Measurements from ENCODE around the gene OXT.
"Not testable (repeated sequence)": the region's sequence is repeated elsewhere in the genome, so short reads cannot be mapped to it uniquely, and the experiment has no call there.

OXT gene

DNA sequence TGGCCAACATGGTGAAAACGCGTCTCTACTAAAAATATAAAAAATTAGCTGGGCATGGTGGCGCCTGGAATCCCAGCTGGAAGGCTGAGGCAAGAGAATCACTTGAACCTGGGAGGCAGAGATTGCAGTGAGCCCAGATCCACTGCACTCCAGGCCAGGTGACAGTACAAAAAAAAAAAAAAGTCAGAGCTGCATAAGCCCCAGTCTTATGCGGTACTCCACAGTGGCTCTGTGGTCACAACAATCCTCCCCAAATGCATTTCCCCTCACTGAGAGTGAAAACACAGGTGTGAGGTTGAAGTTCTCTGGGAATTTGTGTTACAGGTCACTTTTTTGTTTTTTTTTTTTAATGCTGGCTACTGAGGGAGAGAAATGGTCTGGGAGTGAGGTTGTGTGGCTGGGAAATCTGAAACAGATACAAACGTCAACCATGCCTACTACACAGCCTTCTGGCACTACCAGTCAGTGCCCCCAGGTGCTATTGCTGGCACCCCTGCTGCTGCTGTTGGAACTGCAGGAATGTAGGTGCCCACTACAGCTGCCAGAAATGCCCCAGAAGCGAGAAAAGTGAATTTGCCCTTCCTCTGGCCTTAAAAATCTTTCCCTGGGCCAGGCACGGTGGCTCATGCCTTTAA is 19.9 kb upstream of the OXT start:
- DNase-seq (ENCODE audit: low spot score), result no peak

DNA sequence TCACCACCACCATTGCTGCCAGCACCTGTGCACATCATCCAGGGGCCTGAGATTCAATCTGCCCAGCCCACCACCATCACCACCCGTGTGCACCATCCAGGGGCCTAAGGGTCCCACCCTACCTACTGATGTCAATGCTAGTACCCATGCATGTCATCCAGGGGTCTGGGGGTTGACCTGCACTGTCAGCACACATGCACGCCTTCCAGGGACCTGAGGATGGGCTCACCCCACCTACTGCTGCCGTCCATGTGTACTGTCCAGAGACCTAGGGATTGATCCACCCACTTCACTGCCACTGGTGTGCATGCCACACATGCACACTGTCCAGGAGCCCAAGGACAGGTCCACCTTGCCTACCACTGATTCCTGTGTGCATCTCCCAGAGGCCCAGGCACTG is 11.9 kb upstream of the OXT start:
- DNase-seq (ENCODE audit: low spot score), result no peak

DNA sequence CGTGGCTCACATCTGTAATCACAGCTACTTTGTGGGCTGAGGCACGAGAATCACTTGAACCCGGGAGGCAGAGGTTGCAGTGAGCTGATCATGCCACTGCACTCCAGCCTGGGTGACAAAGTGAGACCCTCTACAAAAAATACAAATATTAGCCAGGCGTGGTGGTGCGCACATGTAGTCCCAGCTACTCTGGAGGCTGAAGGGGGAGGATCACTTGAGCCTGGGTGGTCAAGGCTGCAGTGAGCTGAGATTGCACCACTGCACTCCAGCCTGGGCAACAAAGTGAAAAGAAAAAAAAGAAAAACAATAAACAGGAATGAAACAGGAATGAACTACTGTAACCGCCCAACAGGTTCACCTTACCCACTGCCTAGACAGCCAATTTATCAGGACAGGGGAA is 7.3 kb upstream of the OXT start:
- DNase-seq (ENCODE audit: low spot score), result not testable (repeated sequence)

- DNase-seq (ENCODE audit: low spot score), result no peak
Observed at GRCh38 chr20:3067139-3068014, 4.0 kb upstream of the OXT start.

- DNase-seq (ENCODE audit: low spot score), result no peak
Observed at GRCh38 chr20:3068075-3068474, 3.3 kb upstream of the OXT start.

GRCh38 chr20:3068986-3069900 is 2.2 kb upstream of the OXT start:
- no peak for DNase-seq (ENCODE audit: low spot score)

DNA sequence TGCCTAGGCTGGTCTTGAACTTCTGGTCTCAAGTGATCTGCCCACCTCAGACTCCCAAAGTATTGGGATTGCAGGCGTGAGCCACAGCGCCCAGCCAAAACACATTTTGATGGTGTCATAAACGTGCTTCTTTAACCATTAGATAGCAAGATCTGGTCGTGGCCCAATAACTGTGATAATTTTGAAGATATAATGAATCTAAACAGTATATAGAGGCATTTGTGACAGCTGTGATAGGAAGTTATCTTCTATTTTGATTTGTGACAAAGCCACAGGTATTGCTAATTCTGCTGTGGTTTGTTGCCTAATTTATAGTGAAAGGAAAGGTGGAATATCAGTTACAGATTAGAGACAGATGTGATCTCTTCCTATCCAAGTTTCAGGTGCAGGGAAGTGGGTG is 695 bp upstream of the OXT start:
- no peak for DNase-seq (ENCODE audit: low spot score)

- DNase-seq (ENCODE audit: low spot score), result no peak
Observed at GRCh38 chr20:3071266-3071609, 182 bp upstream of the OXT start.

DNA sequence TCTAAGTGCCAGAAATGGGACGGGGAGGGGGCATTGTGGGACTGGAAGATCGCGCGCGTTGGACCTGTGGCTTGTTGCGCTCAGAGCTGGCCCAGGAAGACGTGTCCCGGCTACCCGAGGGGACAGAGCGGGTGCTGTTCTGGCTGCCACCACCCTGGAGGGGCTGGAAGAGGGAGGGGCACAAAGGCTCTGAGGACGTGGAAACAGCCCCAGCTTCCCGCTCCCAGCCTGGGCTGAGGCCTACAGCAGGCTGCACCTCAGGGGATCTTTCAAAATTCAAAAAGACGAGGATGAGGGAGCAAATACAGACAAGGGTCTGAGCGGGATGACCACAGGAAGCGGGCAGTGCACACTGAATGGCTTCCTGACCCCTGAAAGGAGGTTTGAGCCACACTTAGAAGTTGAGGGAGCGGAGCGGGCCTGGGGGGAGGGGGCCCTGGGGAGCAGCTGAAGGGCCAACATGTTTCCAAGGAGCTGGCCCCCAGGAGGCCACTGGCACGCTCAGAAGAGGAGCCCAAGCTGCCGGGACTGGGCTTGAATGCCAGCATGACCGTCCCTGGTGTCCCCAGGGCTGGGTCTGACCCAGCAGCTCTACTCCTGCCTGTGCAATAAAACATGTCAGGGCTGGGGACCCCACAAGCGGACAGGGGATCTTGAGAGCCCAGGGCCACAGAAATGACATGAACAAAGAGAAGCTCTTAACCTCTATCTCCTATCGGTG is 1.3 kb downstream of the OXT start:
- DNase-seq (ENCODE audit: low spot score), result no peak

DNA sequence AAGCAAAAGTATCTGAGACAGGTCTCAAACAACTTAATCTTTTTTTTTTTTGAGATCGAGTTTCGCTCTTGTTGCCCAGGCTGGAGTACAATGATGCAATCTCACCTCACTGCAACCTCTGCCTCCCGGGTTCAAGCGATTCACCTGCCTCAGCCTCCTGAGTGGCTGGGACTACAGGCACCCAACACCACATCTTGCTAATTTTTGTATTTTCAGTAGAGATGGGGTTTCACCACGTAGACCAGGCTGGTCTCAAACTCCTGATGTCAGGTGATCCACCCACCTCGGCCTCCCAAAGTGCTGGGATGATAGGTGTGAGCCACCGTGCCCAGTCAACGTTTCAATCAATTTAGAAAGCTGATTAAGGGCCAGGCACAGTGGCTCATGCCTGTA is 1.8 kb downstream of the OXT start:
- DNase-seq (ENCODE audit: low spot score), result not testable (repeated sequence)

GRCh38 chr20:3074812-3075211 is 3.4 kb downstream of the OXT start:
- no peak for DNase-seq (ENCODE audit: low spot score)

DNA sequence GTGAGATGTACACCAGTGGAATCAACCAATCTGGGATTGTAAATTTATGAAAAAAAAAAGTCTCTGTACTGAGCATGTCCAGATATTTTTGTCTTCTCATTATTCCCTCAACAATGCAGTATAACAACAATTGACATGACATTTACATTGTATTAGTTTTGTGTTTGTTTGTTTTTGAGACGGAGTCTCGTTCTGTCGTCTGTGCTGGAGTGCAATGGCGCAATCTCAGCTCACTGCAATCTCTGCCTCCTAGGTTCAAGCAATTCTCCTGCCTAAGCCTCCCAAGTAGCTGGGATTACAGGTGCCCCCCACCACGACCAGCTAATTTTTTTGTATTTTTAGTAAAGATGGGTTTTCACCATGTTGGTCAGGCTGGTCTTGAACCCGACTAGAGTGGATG is 3.9 kb downstream of the OXT start:
- DNase-seq (ENCODE audit: low spot score), result not testable (repeated sequence)

DNA sequence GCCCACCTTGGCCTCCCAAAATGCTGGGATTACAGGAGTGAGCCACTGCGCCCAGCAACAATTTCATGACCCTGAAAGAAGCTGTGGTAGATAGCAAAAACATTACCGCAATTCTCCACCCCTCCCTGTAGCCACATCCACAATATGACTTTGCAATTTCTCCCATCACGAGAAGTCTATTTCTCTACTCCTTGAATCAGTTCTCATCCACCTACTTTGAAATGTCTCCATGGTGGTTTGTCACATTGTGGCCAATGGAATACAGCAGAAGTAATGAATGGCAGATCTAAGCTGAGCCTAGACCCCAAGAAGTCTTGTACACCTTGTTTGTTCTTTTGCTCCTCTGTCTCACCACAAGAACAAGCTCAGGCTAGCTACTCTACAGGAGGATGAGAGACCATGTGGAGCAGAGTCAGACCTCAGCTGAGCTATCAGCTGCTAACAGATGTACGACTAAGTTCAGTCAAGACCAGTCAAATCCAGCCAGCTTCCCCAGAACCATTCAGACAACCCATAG is 6.3 kb downstream of the OXT start:
- DNase-seq (ENCODE audit: low spot score), result no peak

- peak; percentile 95 for DNase-seq (ENCODE audit: low spot score)
Observed at GRCh38 chr20:3080939-3081388, 9.5 kb downstream of the OXT start.

- DNase-seq (ENCODE audit: low spot score), result no peak
Observed at GRCh38 chr20:3081641-3082040, 10.2 kb downstream of the OXT start.

DNA sequence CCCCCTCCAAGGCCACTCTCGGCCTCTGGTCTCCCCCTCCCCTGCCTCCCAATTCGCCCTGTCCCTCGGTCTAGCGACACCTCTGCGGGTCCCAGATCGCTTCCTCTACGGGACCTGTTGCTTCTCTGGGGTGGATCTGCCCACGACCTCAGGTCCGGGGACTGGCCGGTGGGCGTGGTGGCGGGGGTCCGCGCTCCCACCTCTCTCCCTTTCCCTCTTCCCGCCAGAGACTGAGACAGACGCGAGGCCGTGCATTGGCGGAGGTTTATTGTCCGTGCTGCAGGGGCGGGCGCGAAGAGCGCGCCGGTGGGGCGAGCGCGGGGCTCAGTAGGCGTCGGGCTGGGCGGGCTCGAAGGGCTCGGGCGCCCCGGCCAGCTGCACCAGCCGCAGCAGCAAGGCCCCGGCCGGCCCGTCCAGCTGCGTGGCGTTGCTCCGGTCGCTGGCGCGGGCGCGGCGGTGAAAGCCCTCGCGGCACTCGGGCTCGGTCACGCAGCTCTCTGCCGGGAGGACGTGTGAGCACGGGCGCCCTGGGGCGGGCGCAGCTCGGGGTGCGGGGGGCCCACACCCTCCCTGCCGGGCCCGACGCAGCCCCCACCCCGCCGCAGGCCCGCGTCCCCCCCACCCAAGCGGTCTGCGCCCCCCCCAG is 11.0 kb downstream of the OXT start:
- DNase-seq (ENCODE audit: low spot score), result no peak

GRCh38 chr20:3082955-3083952 is 11.8 kb downstream of the OXT start:
- no peak for DNase-seq (ENCODE audit: low spot score)

DNA sequence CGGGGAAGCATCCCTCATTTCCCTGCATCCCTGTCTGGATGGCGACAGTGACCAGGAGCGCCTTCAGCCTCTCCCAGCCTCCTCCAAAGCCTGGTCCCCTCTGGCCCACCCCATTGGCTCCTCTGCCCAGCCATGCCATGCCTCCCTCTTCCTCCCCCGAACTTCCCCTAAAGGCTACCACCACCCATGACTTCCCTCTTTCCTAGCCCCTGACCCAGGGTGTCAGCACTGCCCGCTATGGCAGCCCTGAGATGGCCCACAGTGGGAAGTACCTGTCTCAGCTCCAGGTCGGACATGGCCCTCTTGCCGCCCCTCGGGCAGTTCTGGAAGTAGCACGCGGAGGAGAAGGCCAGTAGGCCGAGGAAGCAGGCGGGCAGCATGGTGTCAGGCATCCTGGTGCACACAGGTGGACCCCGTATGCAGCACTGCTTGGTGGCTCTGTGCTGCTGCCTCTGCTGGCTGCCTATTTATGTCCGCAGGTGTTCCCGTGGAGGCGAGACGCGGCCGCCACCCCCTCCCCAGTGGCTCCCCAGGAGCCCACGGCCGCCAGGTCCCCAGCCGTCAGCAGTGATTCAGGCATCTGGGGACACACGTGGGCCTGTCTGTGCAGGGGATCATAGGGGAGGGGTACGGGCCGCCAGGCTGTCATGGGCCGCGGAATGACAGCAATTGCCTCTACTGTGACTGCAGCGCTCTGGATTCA is 13.0 kb downstream of the OXT start, which contains the start of gene AVP:
AVP (minus strand) TSS at position 442 of the 703 bp plus-strand sequence; CDS start at position 392, 50 bp downstream.
- no peak for DNase-seq (ENCODE audit: low spot score)

DNA sequence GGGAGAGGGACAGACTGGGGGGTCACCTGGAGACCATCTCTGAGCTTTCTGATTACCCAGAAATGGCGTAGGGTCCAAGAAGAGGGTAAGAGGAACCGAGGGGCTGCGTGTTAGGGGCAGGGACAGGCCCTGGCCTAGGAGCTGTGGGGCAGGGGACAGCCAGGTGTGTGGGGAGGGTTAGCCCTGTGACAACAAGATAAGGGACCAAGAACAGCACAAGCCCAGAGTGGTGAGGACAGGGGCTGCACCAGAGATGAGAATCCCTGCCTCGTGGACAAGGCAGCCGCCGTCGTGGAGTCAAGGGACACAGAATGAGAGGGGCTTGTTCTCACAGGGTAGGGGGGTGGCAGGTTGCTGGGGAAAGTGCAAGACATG is 13.6 kb downstream of the OXT start:
- no peak for DNase-seq (ENCODE audit: low spot score)

All from AG08395 (cell line).